HCT116 (cell line): Measurements from ENCODE around the gene C14orf132.
"Not testable (repeated sequence)": the region's sequence is repeated elsewhere in the genome, so short reads cannot be mapped to it uniquely, and the experiment has no call there.

Source experiments
- ATF3 ChIP-seq: IDR thresholded peaks from 2 replicates; pipeline ENCODE4 v1.6.1; 2012
- CTCF ChIP-seq, 3 experiments: fragments of 200-600 bp in 1 of 3; sonication (generic) in 1 of 3; IDR thresholded peaks in 2 of 3; conservative IDR thresholded peaks in 1 of 3; 2 replicates each; pipeline ENCODE4 v1.5.1; 2012 to 2017; ENCODE audit warnings: low read depth in 2 of 3, low read length in 2 of 3, antibody characterized with exemption in 1 of 3, borderline replicate concordance in 1 of 3, control low read depth in 1 of 3, mild to moderate bottlenecking in 1 of 3, mixed read lengths in 1 of 3, mixed run types in 1 of 3, moderate library complexity in 1 of 3; ENCODE audit not compliant: insufficient read depth in 1 of 3
- EGR1 ChIP-seq: IDR thresholded peaks from 2 replicates; pipeline ENCODE4 v1.6.1; 2012; ENCODE audit warnings: low read depth
- ELF1 ChIP-seq: IDR thresholded peaks from 2 replicates; pipeline ENCODE4 v1.6.1; 2012; ENCODE audit warnings: low read depth, borderline replicate concordance
- EZH2 ChIP-seq: fragments of 200-600 bp; sonication (generic); IDR thresholded peaks from 2 replicates; pipeline ENCODE4 v1.6.1; 2017; ENCODE audit warnings: antibody characterized with exemption, mixed run types
- JUND ChIP-seq: IDR thresholded peaks from 2 replicates; pipeline ENCODE4 v1.6.1; 2012
- MAX ChIP-seq: IDR thresholded peaks from 2 replicates; pipeline ENCODE4 v1.6.1; 2012
- POLR2A ChIP-seq: IDR thresholded peaks from 2 replicates; pipeline ENCODE4 v1.7.0; 2011; ENCODE audit warnings: borderline replicate concordance; ENCODE audit not compliant: insufficient read depth, insufficient read length; ENCODE audit errors: extremely low read depth
- POLR2AphosphoS5 ChIP-seq: IDR thresholded peaks from 2 replicates; pipeline ENCODE4 v1.6.1; 2011; ENCODE audit warnings: mild to moderate bottlenecking, low read depth, low read length, moderate library complexity
- RAD21 ChIP-seq: IDR thresholded peaks from 2 replicates; pipeline ENCODE4 v1.6.1; 2012; ENCODE audit warnings: low read depth, mild to moderate bottlenecking
- SRF ChIP-seq: IDR thresholded peaks from 2 replicates; pipeline ENCODE4 v1.6.1; 2012; ENCODE audit warnings: low read depth
- YY1 ChIP-seq: IDR thresholded peaks from 2 replicates; pipeline ENCODE4 v1.6.1; 2011; ENCODE audit warnings: low read length, low read depth, moderate library complexity, mild to moderate bottlenecking; ENCODE audit not compliant: insufficient replicate concordance; ENCODE audit errors: extremely low read depth
- ZFX ChIP-seq: fragments of 450-650 bp; IDR thresholded peaks from 2 replicates; pipeline ENCODE4 v1.6.1; 2017

GRCh38 chr14:96012757-96013156, 26.4 kb upstream of the C14orf132 start:
- not testable (repeated sequence) for TF ChIP-seq MAX; EZH2; CTCF (IDR thresholded peaks at IDR 0.05 in 2 of 3, conservative IDR thresholded peaks at IDR 0.05 in 1 of 3; ENCODE audit: borderline replicate concordance in 1 of 3, insufficient read depth in 1 of 3, low read depth in 2 of 3, low read length in 2 of 3); RAD21; YY1; POLR2A; ATF3; ELF1; SRF; POLR2AphosphoS5; JUND; EGR1; ZFX
